NOMO-1 (cell line): ENCODE data around the gene MAST1.
A peak's percentile ranks its signal among the peaks of the same experiment; 100 is the strongest.

Experiments used
- DNase-seq, 2 experiments: peaks; one replicate each; lab custom pipeline; 2025; ENCODE audit not compliant: unreplicated experiment in 2 of 2; lab: John Stamatoyannopoulos, UW

Gene MAST1

DNA sequence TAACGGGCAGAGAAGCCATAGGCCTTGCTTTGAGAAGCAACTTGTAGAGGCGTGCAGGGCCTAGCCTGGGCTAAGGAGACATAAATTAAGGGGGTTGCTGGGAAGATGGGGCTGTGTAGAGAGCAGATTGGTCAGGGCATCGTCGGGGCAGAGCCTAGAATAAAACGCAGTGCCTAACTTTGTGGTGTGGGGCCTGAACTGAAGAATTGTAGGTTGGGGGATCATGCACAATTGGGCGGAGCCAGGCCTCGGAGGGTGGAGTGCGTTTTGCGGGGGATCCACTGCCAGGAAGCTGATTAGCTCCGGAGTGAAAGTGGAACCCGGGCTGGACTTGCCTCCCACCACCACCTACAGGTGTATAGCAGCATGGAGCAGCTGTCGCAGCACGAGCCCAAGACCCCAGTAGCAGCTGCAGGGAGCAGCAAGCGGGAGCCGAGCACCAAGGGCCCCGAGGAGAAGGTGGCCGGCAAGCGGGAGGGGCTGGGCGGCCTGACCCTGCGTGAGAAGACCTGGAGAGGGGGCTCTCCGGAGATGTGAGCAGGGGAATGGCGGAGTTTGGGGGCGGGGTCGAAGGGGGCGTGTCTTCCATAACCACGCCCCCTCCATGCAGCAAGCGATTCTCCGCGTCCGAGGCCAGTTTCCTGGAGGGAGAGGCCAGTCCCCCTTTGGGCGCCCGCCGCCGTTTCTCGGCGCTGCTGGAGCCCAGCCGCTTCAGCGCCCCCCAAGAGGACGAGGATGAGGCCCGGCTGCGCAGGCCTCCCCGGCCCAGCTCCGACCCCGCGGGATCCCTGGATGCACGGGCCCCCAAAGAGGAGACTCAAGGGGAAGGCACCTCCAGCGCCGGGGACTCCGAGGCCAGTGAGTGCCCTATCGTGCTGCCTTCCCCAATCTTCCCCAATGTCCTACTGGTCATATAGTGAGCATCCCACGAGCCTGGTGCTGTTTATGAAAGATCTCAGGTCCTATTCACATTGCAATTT lies 29.1 kb downstream of the MAST1 start:
- DNase-seq = peak; percentile 31 to 43

DNA sequence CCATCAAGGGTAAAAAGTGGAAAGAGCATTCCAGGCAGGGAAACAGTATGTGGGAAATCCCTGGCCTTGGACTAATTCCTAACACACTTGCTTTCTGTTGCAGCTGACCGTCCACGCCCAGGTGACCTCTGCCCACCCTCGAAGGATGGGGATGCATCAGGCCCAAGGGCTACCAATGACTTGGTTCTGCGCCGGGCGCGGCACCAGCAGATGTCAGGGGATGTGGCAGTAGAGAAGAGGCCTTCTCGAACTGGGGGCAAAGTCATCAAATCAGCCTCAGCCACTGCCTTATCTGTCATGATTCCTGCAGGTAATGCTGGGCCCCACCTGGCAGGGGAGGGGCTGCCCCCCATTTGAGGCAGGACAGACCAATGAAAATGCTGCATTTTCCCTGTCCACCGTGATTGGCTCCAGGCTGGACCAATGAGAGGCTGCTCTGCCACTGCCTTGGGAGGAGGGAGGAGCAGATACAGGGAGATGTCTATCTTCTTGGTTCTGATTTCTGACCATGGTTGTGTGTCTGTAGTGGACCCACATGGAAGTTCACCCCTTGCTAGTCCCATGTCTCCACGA lies 30.3 kb downstream of the MAST1 start:
- DNase-seq = no peak

DNA sequence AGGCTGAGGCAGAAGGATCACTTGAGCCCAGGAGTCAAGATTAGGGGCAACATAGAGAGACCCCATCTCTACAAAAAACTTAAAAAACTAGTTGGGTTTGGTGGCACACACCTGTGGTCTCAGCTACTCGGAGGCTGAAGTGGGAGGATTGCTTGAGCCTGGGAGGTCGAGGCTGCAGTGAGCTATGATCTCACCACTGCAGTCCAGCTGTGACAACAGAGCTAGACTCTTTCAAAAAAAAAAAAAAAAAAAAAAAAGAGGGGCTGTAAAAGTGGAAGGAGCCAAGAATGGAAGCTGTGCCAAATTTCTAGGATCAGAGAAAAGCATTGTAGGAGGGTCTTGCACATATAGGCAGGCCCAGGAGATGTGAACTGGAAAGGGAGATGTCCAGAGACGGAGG lies 33.4 kb downstream of the MAST1 start:
- no peak for DNase-seq

DNA sequence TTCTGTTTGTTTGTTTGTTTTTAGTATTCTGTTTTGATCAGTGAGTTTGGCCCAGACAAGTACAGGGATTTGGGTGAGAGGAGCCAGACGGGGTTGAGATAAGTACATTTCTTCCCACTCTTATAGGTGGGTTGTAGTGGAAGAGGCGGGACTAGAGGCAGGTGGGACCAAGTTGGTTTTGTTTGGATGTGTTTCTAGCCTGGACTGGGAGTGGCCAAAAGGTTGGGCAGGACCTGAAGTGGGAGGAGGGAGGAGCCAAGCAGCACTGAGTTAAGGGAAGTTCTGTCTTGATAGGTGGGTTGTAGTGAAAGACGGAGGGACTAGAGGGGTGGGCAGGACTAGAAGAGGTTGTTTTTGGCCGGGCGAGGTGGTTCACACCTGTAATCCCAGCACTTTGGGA lies 33.9 kb downstream of the MAST1 start:
- no peak for DNase-seq

DNA sequence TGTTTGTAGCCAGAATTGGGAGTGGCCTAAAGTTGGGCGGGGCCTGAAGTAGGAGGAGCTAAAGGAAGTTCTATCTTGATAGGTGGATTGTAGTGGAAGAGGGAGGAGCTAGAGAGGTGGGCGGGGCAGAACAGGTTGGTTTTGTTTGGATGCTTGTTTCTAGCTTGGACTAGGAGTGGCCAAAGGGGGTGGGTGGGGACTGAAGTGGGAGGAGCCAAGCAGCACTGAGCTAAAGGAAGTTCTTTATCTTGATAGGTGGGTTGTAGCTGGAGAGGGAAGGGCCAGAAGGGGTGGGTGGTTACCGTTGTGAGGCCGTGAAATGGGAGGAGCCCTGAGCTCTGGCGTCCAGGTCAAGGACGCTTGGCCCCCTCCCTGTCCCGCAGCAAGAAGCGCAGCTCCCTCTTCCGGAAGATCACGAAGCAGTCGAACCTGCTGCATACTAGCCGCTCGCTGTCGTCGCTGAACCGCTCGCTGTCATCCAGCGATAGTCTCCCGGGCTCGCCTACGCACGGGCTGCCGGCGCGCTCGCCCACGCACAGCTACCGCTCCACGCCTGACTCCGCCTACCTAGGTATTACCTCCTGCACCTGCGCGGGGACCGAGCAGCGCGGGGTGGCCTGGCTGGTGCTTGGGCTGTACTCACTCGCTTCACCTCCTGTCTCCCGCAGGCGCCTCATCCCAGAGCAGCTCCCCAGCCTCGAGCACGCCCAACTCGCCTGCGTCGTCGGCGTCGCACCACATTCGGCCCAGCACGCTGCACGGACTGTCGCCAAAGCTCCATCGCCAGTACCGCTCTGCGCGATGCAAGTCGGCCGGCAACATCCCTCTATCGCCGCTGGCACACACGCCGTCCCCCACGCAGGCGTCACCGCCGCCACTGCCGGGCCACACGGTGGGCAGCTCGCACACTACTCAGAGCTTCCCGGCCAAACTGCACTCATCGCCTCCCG lies 34.9 kb downstream of the MAST1 start:
- no peak for DNase-seq

DNA sequence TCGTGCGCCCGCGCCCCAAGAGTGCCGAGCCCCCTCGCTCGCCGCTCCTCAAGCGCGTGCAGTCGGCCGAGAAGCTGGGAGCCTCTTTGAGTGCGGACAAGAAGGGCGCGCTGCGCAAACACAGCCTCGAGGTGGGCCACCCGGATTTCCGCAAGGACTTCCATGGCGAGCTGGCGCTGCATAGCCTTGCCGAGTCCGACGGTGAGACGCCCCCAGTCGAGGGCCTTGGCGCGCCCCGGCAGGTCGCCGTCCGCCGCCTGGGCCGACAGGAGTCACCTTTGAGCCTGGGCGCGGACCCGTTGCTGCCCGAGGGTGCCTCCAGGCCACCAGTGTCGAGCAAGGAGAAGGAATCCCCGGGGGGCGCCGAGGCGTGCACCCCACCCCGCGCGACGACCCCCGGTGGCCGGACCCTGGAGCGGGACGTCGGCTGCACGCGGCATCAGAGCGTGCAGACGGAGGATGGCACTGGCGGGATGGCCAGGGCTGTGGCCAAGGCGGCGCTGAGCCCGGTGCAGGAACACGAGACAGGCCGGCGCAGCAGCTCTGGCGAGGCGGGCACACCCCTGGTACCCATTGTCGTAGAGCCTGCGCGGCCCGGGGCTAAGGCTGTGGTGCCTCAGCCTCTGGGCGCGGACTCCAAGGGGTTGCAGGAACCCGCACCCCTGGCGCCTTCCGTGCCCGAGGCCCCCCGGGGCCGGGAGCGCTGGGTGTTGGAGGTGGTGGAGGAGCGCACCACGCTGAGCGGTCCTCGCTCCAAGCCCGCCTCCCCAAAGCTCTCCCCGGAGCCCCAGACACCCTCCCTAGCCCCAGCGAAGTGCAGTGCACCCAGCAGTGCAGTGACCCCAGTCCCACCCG lies 35.8 kb downstream of the MAST1 start:
- no peak for DNase-seq

DNA sequence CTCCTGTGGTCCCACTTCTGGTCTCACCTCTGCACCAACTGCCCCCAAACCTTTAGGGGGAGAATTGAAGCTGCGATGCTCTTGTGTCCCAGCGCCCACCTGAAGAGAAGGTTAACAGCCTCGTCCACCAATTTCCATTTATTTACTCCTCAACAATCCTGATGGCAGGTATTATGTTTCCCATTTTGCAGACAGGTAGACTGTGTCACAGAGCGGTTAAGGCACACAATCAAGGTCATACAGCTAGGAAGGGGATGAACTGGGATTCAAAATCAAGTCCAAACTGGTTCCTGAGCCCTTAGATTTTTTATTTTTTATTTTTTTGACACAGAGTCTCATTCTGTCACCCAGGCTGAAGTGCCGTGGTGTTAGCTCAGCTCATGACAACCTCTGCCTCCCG lies 36.8 kb downstream of the MAST1 start:
- DNase-seq = no peak

DNA sequence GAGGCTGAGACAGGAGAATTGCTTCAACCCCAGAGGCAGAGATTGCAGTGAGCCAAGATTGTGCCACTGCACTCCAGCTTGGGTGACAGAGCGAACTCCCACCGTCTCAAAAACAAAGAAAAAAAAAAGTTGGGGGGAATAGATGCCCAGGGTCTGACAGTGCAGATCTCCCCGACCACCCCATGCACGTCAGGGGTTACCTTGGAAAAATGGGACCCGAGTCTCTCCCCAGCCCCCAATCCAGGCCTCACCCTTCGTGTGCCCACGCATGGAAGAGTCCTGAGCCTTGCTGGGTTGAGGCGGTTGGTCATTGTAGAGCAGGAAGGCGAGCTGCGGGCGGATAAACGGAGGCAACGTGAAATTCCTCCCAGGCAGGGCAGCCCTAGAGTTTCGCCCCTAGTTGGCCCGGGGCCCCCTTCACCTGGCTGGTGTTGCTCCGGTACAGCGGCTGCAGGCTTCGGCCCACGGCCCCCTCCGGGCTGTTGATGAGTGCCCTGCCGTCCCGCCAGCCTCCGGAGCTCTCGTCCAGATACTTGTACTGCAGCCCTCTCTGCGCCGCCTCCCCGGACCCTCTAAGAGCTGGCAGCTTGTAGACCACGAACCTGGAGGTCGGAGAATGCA lies 42.3 kb downstream of the MAST1 start:
- DNase-seq = no peak

DNA sequence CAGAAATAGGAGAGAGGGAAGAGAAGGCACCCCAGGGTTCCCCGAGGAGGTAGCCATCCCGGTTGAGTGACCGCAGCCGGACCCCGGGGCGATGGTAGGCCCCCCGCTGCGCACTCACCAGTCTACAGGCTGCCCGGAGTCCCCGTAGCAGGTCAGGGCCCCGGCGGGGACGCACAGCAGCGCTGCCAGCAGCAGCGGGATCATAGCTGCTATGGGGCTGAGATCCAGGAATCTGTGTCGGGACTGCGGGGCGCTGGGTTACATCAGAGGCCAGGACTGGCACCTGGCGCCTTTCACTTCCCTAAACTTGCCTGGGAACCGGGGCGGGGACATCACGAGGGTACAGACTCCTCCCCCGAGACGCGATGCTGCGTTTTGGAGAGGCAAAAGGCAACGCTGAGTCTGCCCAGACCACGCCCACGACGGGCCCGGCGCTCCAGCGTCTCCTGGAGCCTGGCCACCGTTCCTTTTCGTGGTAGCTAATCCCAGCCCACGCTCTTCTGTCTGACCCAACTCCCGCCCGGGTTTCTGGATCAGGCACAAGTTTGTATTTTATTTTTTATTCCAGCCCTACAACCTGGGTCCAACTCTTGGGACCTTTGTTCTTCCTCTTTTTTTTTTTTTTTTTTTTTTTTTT lies 43.0 kb downstream of the MAST1 start, which contains the start of gene DNASE2:
Gene DNASE2, minus strand, starts transcription at position 278 of the 637 bp plus-strand sequence. Its CDS starts 74 bp downstream, at position 204.
- peak; percentile 94 to 96 for DNase-seq

DNA sequence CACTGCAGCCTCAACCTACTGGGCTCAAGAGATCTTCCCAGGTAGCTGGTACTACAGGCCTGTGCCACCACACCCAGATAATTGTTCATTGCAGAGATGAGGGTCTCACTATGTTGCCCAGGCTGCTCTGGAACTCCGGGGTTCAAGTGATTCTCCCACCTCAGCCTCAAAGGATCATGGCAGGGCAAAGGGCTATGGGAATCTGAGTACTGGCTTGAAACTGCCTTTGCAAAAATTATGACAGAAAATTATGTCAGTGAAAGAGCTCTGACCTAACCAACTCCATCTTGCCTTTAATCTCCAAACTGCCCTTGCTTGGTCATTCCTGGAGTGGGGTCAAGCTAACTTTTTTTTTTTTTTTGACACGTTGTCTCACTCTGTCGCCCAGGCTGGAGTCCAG lies 44.3 kb downstream of the MAST1 start:
- DNase-seq = no peak

DNA sequence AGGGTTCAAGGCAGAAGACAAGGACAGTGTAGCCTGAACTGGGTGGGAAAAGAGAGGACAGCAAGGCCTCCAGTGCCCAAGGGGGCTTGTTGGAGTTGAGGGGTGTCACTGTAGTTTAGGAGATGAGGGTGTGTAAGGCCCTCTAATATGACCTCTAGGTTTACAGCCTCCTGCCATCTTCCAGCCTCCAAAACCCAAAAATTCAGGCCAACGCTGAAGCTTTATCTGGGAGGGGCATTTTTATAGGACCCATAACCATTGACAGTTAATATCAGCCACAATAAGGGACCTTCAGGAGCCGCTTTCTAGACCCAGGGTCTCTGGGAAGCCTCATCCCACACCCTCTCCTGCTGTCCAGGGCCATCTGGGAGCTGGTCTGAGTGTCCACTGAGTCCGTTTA lies 45.9 kb downstream of the MAST1 start:
- no peak for DNase-seq

DNA sequence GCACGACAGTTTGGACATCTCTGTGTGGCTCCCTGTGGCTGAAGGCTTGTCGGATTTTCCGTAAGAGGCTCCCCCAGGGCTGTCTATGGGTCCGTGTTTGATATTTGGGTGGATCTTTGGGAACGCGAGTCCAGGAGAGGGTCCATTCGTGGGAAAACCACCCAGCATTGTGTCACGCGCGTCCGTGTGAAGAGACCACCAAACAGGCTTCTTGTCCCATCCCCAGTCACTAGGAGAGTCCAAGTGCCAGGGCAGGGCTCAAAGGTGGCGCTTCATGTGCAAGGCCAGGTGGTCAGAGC lies 46.3 kb downstream of the MAST1 start:
- DNase-seq = no peak

DNA sequence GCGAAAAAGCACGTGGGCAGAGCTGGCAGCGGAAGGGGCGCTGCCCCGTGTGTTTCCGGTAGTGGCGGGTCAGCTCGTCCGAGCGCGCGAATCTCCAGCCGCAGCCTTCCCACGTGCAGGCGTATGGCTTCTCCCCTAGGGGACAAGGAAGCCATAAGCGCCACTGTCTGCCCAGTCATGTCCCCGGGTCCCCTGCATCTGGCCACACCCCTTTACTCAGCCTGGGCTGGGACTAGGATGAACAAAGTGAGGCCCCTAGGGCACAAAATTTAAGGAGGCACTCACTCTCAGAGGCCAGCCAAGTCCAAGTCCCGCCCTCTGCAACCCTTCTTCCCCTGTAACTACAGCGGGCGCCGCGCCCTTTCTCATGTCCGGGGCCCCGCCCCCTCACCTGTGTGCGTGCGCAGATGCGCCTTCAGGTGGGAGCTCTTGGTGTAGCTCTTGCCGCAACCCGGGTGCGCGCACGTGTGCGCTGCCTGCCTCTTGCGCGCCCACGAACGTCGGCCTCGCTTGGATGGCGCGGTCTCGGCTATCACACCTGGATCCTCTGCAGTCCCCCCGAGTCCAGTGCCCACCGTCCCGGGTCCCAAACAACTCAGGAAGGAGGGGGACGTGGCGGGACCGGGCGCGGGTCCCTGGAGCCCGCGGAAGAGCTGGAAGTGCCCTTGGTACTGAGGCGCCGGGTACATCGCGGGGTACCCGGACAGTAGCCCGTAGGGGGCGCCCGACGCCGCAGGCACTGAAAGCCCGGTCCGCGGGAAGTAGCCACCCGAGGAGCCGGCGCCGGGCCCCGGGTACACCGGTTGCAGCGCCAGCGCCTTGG lies 46.8 kb downstream of the MAST1 start:
- DNase-seq = peak; percentile 51 to 61

DNA sequence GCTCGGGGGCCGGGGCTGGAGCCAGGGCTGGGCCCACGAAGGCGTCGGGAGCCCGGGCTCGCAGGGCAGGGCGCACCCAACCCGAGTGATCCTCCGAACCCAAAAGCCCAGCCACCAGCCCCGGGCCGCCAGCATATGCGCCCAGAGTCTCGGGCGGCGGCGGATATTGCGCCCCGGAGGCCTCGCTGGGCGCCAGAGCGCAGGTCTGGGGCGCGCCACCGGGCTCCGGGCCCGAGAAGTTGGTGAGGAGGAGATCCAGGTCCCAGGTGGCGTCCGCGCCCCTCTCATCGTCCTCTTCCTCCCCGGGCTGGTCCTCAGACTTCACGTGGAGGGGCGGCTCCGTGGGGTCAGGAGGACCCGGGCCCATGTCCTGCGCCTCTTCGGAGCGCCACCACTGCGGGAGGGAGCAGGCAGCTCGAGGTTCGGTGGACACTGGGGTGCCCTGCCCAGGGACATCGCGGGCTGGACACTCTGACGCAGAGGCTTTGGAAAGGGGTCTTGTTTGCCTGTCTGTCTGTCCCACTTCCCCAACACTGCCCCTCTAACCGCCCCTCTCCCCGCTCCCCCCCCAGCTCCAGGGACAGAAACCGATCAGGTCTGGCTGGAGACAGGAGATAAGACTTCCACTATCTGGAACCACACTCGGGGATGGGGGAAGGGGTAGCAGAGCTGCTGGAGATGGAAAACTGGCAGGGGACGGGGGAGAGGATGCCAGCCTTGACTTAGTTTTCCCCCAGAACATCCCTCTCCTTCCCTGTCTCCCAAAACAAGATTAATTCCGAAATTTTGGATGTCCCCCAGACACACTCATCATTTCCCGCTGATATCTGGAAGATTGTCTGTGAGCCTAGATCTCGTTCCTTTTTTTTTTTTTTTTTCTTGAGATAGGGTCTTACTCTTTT lies 47.7 kb downstream of the MAST1 start:
- no peak for DNase-seq

DNA sequence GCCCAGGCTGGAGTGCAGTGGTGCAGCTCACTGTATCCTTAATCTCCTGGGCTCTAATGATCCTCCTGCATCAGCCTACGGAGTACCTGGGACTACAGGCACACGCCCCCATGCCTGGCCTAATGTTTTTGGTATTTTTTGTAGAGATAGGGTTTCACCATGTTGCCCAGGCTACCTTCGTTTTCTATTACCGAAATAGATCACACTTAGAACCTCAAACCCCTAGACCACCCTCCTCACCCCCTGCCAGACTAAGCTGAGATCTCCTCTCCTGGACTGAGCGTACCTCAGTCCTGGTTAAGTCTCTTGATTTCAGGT lies 48.3 kb downstream of the MAST1 start:
- no peak for DNase-seq

DNA sequence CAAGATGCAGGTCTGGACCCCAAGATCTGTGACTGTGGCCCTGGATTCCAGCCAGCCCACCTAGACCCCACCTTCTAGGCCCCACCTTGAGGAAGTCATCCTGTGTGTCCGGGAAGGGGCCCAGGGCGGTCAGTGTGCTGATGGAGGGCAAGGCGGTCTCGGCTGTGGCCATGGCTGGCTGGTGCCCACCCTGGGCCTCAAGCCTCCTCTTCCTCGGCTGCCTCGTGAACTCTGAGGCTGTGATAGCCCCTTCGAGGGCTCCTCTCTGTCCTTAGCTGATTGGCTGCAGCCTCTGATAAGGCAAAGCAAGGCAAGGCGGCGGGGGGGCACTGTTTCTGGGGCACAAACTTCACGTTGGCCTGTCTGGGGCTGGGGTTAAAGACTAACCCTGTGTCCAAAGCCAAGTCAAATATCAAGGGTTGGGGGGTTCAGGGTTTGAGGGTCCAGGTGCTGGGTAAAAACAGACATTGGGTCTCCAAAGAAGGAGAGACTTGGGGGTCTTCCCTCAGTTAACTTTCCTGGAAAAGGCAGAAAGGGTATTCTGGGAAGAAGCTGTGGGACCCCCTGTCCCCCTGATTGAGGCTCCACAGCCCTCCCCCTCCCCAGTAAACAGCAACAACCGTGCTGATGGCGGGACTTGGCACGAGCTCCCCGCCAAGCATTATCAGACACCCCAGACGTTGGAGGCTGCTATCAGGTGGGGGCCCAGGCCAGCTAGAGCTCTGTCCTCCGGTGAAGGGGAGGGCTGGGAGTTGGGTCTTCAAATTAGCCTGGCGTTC lies 48.8 kb downstream of the MAST1 start, which contains the start of gene KLF1:
Gene KLF1, minus strand, starts transcription at position 233 of the 779 bp plus-strand sequence. Its CDS starts 61 bp downstream, at position 172.
- DNase-seq = no peak
